ENCODE measurements around the gene ZNF148. TPM values are rescaled to one million over a fixed set of nuclear protein-coding genes. Genes with fewer than 3 reads are reported as not detected.

Gene ZNF148
- total and polyA plus RNA-seq, 7 donors, result 3.5 to 29.8 (median 22.7) TPM

- H3K4me1 ChIP-seq, result peaks cover 46% of the 10 kb centered on the region
Observed at GRCh38 chr3:125332504-125332903, 42.6 kb downstream of the ZNF148 start.

GRCh38 chr3:125331243-125331642 lies 43.9 kb downstream of the ZNF148 start:
- Histone ChIP-seq H3K36me3 (ENCODE audit: insufficient read depth in 1 of 2, low read depth in 1 of 2) (peaks cover 0 to 22% of the 10 kb centered on the region in 2 donors), H3K27ac (no peak overlapping the region), H3K4me3 (no peak overlapping the region), H3K4me1 (peaks cover 35% of the 10 kb centered on the region), H3K27me3 (ENCODE audit: insufficient read depth in 3 of 3, low read length in 2 of 3) (no peaks in the 10 kb centered on the region), H3K9me3 (peaks cover 12% of the 10 kb centered on the region)
- DNase-seq (no peak), ATAC-seq (no peak)
- intact Hi-C loops (cut with DNase I), result no loop called here
- no peak for TF ChIP-seq CTCF (IDR thresholded peaks at IDR 0.05)

More at GRCh38 chr3:125332504-125332903, 42.6 kb downstream of the ZNF148 start:
- no peak overlapping the region for H3K27ac ChIP-seq
- intact Hi-C loops (cut with DNase I), result no loop called here
- H3K9me3 ChIP-seq, result peaks cover 12% of the 10 kb centered on the region
- H3K27me3 ChIP-seq (ENCODE audit: insufficient read depth in 3 of 3, low read length in 2 of 3), result no peaks in the 10 kb centered on the region
- DNase-seq (no peak), ATAC-seq (no peak)
- TF ChIP-seq CTCF (IDR thresholded peaks at IDR 0.05), result no peak
- no peak overlapping the region for H3K4me3 ChIP-seq
- 47 to 49% (median 48%) methylated on average over 2 of the region's 2 CpGs for WGBS, 3 donors
- peaks cover 0 to 18% of the 10 kb centered on the region in 2 donors for H3K36me3 ChIP-seq (ENCODE audit: insufficient read depth in 1 of 2, low read depth in 1 of 2)

GRCh38 chr3:125326957-125327356 lies 48.2 kb downstream of the ZNF148 start:
- TF ChIP-seq CTCF (IDR thresholded peaks at IDR 0.05), result no peak
- ATAC-seq (no peak), DNase-seq (no peak)
- Histone ChIP-seq H3K27me3 (ENCODE audit: insufficient read depth in 3 of 3, low read length in 2 of 3) (no peaks in the 10 kb centered on the region), H3K36me3 (ENCODE audit: insufficient read depth in 1 of 2, low read depth in 1 of 2) (peaks cover 0 to 22% of the 10 kb centered on the region in 2 donors), H3K4me3 (no peak overlapping the region), H3K4me1 (peaks cover 15% of the 10 kb centered on the region), H3K27ac (no peak overlapping the region), H3K9me3 (peaks cover 4% of the 10 kb centered on the region)
- 73 to 75% (median 73%) methylated on average over 4 of the region's 4 CpGs for WGBS, 3 donors
- intact Hi-C loops (cut with DNase I), result no loop called here

GRCh38 chr3:125325746-125326145 lies 49.4 kb downstream of the ZNF148 start:
- H3K4me3 ChIP-seq, result no peak overlapping the region
- intact Hi-C loops (cut with DNase I), result no loop called here
- peaks cover 8% of the 10 kb centered on the region for H3K4me1 ChIP-seq
- TF ChIP-seq CTCF (IDR thresholded peaks at IDR 0.05), result no peak
- no peak overlapping the region for H3K27ac ChIP-seq
- H3K27me3 ChIP-seq (ENCODE audit: insufficient read depth in 3 of 3, low read length in 2 of 3), result no peaks in the 10 kb centered on the region
- H3K9me3 ChIP-seq, result peaks cover 4% of the 10 kb centered on the region
- H3K36me3 ChIP-seq (ENCODE audit: insufficient read depth in 1 of 2, low read depth in 1 of 2), result peaks cover 0 to 22% of the 10 kb centered on the region in 2 donors
- DNase-seq (no peak), ATAC-seq (no peak)

- WGBS, 3 donors, result 69 to 82% (median 76%) methylated on average over 1 of the region's 1 CpG
- Histone ChIP-seq H3K4me3 (no peak overlapping the region), H3K27ac (no peak overlapping the region), H3K36me3 (ENCODE audit: insufficient read depth in 1 of 2, low read depth in 1 of 2) (peaks cover 0 to 14% of the 10 kb centered on the region in 2 donors), H3K27me3 (ENCODE audit: insufficient read depth in 3 of 3, low read length in 2 of 3) (no peaks in the 10 kb centered on the region), H3K9me3 (peaks cover 4% of the 10 kb centered on the region), H3K4me1 (peaks cover 8% of the 10 kb centered on the region)
- ATAC-seq, result no peak
- DNase-seq, result no peak
- no peak for TF ChIP-seq CTCF (IDR thresholded peaks at IDR 0.05)
- intact Hi-C loops (cut with DNase I), result no loop called here
Observed at GRCh38 chr3:125324341-125324740, 50.8 kb downstream of the ZNF148 start.

Data from psoas muscle (tissue), 8 donors.